HepG2 (cell line): ENCODE measurements around the gene NCR3LG1. TPM values are rescaled to one million over a fixed set of nuclear protein-coding genes. Genes with fewer than 3 reads are reported as not detected.

Experiments used
- ATAC-seq: fragments of 200-7000 bp; cut with Tn5 transposase; 3 replicates; pipeline ENCODE4 v1.9.1; 2020; ENCODE audit warnings: mild to moderate bottlenecking, moderate library complexity
- BruUV-seq: library from RNA; stranded (reverse); fragments of 400-500 nt; replicated peaks from 2 replicates; lab custom pipeline; 2021; lab: Mats Ljungman, UMichigan
- CTCF ChIA-PET: fragments of 300-600 bp; formaldehyde crosslinking; extraction: SDS; loops from one replicate; lab custom pipeline; 2021; ENCODE audit warnings: low total read pairs, inconsistent platforms, low intra/inter-chr PET ratio; lab: Yijun Ruan, JAX
- POLR2A ChIA-PET: fragments of 350-600 bp; sonication (Branson Sonifier 250); formaldehyde crosslinking; loops from one replicate; lab custom pipeline; 2020; ENCODE audit warnings: antibody characterized with exemption, inconsistent platforms; lab: Yijun Ruan, JAX
- DNase-seq: peaks from one replicate; pipeline ENCODE4 v3.0.0-alpha.2; 2015; ENCODE audit warnings: low spot score
- FAIRE-seq: peaks from 3 replicates; lab custom pipeline; 2011; peaks lifted over from hg19 to GRCh38; lab: Jason Lieb, UNC
- H2AFZ ChIP-seq: one replicate; pipeline ENCODE4 v1.6.1; 2011; ENCODE audit warnings: low read length, inconsistent platforms
- H3K27ac ChIP-seq: fragments of 300-600 bp; 3 replicates; pipeline ENCODE4 v1.8.0; 2011; ENCODE audit warnings: mixed run types, mild to moderate bottlenecking, mixed read lengths, low read length, inconsistent platforms; ENCODE audit not compliant: insufficient read depth; ENCODE audit errors: extremely low read length
- H3K27me3 ChIP-seq, 2 experiments: fragments of 200-600 bp in 1 of 2; 2 replicates in 1 of 2; 3 replicates in 1 of 2; pipeline versions ENCODE4 v1.6.0 to v1.8.0; 2011; ENCODE audit warnings: low read length in 2 of 2, mild to moderate bottlenecking in 2 of 2, moderate library complexity in 2 of 2, inconsistent platforms in 1 of 2; ENCODE audit not compliant: insufficient read depth in 2 of 2, control insufficient read depth in 1 of 2
- H3K36me3 ChIP-seq, 2 experiments: fragments of 200-600 bp in 1 of 2; replicated peaks in 1 of 2; 2 replicates in 1 of 2; 3 replicates in 1 of 2; pipeline versions ENCODE4 v1.5.1 to v1.8.0; 2011; ENCODE audit warnings: low read length in 2 of 2, inconsistent platforms in 1 of 2; ENCODE audit not compliant: insufficient read depth in 2 of 2, control insufficient read depth in 1 of 2
- H3K4me1 ChIP-seq: 2 replicates; pipeline ENCODE4 v1.5.1; 2012; ENCODE audit warnings: low read length, inconsistent platforms; ENCODE audit not compliant: insufficient read depth
- H3K4me2 ChIP-seq: 2 replicates; pipeline ENCODE4 v1.6.0; 2011; ENCODE audit warnings: low read depth, low read length, inconsistent platforms
- H3K4me3 ChIP-seq, 3 experiments: fragments of 200-600 bp in 1 of 3; sonication (generic), shearing (Covaris generic) in 1 of 3; replicated peaks in 1 of 3; 2 replicates each; pipeline ENCODE4 v1.5.1; 2011 to 2016; ENCODE audit warnings: low read length in 3 of 3, inconsistent platforms in 2 of 3, low read depth in 2 of 3, mild to moderate bottlenecking in 2 of 3, control low read depth in 1 of 3, mixed read lengths in 1 of 3; ENCODE audit not compliant: insufficient read depth in 1 of 3
- H3K79me2 ChIP-seq: one replicate; pipeline ENCODE4 v1.6.1; 2011; ENCODE audit warnings: low read length, inconsistent platforms; ENCODE audit not compliant: insufficient read depth
- H3K9ac ChIP-seq: 2 replicates; pipeline ENCODE4 v1.6.0; 2011; ENCODE audit warnings: mild to moderate bottlenecking, low read depth, low read length, inconsistent platforms; ENCODE audit not compliant: insufficient read depth
- H3K9me3 ChIP-seq: 2 replicates; pipeline ENCODE4 v1.5.1; 2012; ENCODE audit warnings: mild to moderate bottlenecking, low read length
- H4K20me1 ChIP-seq: 2 replicates; pipeline ENCODE4 v1.6.0; 2011; ENCODE audit warnings: inconsistent platforms, mild to moderate bottlenecking, low read length, moderate library complexity; ENCODE audit not compliant: insufficient read depth
- DNMT3B ChIP-seq: conservative IDR thresholded peaks from 2 replicates; pipeline ENCODE4 v1.6.1; 2016; ENCODE audit warnings: missing biosample characterization, control low read depth
- FOXC1 ChIP-seq: sonication (generic); formaldehyde crosslinking; IDR thresholded peaks from 2 replicates; pipeline ENCODE4 v1.8.0; 2022; ENCODE audit warnings: mild to moderate bottlenecking, missing genetic modification reagents, borderline replicate concordance
- ISX ChIP-seq: sonication (generic); formaldehyde crosslinking; conservative IDR thresholded peaks from 2 replicates; pipeline ENCODE4 v1.5.0; 2020; ENCODE audit warnings: missing genetic modification reagents
- MAFK ChIP-seq, 2 experiments: IDR thresholded peaks in 1 of 2; conservative IDR thresholded peaks in 1 of 2; 2 replicates each; pipeline ENCODE4 v1.6.1; 2011; ENCODE audit warnings: improper control_type of control experiment in 2 of 2, low read length in 2 of 2
- NFYC ChIP-seq: IDR thresholded peaks from 2 replicates; pipeline ENCODE4 v1.6.1; 2016; ENCODE audit warnings: missing genetic modification reagents, missing compliant biosample characterization
- RAD51 ChIP-seq: fragments of 450-650 bp; IDR thresholded peaks from 2 replicates; pipeline ENCODE4 v1.6.1; 2016; ENCODE audit warnings: borderline replicate concordance
- U2AF2 ChIP-seq: fragments of 200-400 bp; formaldehyde crosslinking; IDR thresholded peaks from 2 replicates; pipeline ENCODE4 v1.6.1; 2017; ENCODE audit warnings: low read depth, mild to moderate bottlenecking, low read length
- ZNF660 ChIP-seq: sonication (generic); formaldehyde crosslinking; IDR thresholded peaks from 2 replicates; pipeline ENCODE4 v1.5.1; 2020; ENCODE audit warnings: mild to moderate bottlenecking, low read depth, missing genetic modification reagents, borderline replicate concordance
- ZNF713 ChIP-seq: sonication (generic); formaldehyde crosslinking; IDR thresholded peaks from 2 replicates; pipeline ENCODE4 v1.4.0; 2020; ENCODE audit warnings: mild to moderate bottlenecking, missing genetic modification reagents
- WGBS: methylation state at CpG from one replicate; pipeline ENCODE4 v1.1.6; 2017; ENCODE audit warnings: low lambda C conversion rate; 5-methylcytosine and 5-hydroxymethylcytosine counted together
- in situ Hi-C: cut with HindIII; loops from 2 replicates; pipeline ENCODE4 v1.10.0; 2017; ENCODE audit warnings: low pct_unique_long_range_greater_than_20kb; ENCODE audit not compliant: extremely low pct_ligation_motif_present
- intact Hi-C: fragments of 100-400 bp; cut with micrococcal nuclease; formaldehyde crosslinking; loops from one replicate; pipeline ENCODE4 v1.10.0; 2022; ENCODE audit not compliant: unreplicated experiment
- polyA plus RNA-seq, 8 experiments: library from polyadenylated mRNA; depleted of rRNA in 3 of 8; stranded (reverse) in 7 of 8; unstranded in 1 of 8; fragments of >200 nt; fragmentation: Illumina TruSeq in 4 of 8; extraction: Trizol in 4 of 8; gene quantifications; 2 replicates each; pipeline versions ENCODE4 v1.2.1 to v1.2.3, GENCODE V29; 2011 to 2016; ENCODE audit warnings: low read depth in 4 of 8, missing spikeins in 1 of 8, mixed read lengths in 1 of 8; ENCODE audit not compliant: insufficient read depth in 1 of 8
- total RNA-seq, 5 experiments: library from RNA; depleted of rRNA; stranded (reverse); fragments of >200 nt; fragmentation: Illumina TruSeq; extraction: Trizol; gene quantifications; 2 replicates each; pipeline ENCODE4 v1.2.3, GENCODE V29; 2016; ENCODE audit warnings: low read depth in 1 of 5
- TF ChIP-seq, protein P1 (sequence below): sonication (generic); formaldehyde crosslinking; IDR thresholded peaks from 2 replicates; pipeline ENCODE4 v1.4.0; 2020; ENCODE audit warnings: missing genetic modification reagents, borderline replicate concordance
- TF ChIP-seq, protein P2 (sequence below): sonication (generic); formaldehyde crosslinking; IDR thresholded peaks from 2 replicates; pipeline ENCODE4 v1.4.0; 2020; ENCODE audit warnings: mild to moderate bottlenecking, missing genetic modification reagents
- TF ChIP-seq, protein P3 (sequence below), 2 experiments: sonication (generic) in 1 of 2; formaldehyde crosslinking in 1 of 2; IDR thresholded peaks; 2 replicates each; pipeline versions ENCODE4 v1.5.1 to v1.6.1; 2011 to 2020; ENCODE audit warnings: borderline replicate concordance in 1 of 2, low read depth in 1 of 2, low read length in 1 of 2, mild to moderate bottlenecking in 1 of 2, missing genetic modification reagents in 1 of 2, moderate library complexity in 1 of 2

The NCR3LG1 gene
- total and polyA plus RNA-seq, 2 of the 13 experiments (the other 11 are each of a cell fraction or from before 2014, with no cell fraction given) = 16.1 to 25.1 TPM

DNA sequence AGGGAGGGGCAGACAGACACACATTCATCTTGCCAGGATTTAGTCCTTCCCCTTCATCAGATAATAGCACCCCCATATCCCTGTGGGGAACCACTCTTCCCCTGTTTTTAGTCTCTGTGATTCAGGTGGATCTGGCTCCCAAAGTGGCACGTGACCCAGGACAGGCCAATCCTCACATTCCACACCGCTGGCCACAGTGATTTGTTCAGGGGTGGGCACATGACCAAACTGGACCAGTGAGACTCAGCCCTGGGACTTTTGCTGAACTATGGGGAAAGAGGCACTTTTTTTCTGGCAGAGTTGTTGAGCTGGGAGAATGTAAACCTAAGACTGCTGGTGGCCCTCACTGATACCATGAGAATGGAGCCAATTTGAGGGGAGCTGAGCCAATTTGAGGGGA is 56.0 kb downstream of the NCR3LG1 start:
- Histone ChIP-seq H3K36me3 (no peaks in the 10 kb centered on the region), H4K20me1 (no peaks in the 10 kb centered on the region), H3K79me2 (no peaks in the 10 kb centered on the region), H3K27ac (no peak overlapping the region), H3K4me3 (no peak overlapping the region), H3K9ac (no peak overlapping the region), H3K27me3 (0 out of 5 replicates have a peak, but pooled peaks cover 0 to 3% of the 10 kb centered on the region in 2 experiments), H2AFZ (no peak overlapping the region), H3K4me1 (peaks cover 14% of the 10 kb centered on the region), H3K9me3 (no peaks in the 10 kb centered on the region), H3K4me2 (no peak overlapping the region)
- intact Hi-C loops (no loop called here), in situ Hi-C loops (no loop called here)
- no TSS peak for BruUV-seq
- ChIA-PET CTCF (no interaction called here), POLR2A (no interaction called here)
- FAIRE-seq (no peak), DNase-seq (no peak), ATAC-seq (no peak)
- WGBS = 0% methylated on average over 2 of the region's 2 CpGs
- TF ChIP-seq U2AF2 = no peak
- TF ChIP-seq ISX = no peak
- no peak for TF ChIP-seq ZNF660 (CRISPR knock-in tag)
- TF ChIP-seq, protein P1, sequence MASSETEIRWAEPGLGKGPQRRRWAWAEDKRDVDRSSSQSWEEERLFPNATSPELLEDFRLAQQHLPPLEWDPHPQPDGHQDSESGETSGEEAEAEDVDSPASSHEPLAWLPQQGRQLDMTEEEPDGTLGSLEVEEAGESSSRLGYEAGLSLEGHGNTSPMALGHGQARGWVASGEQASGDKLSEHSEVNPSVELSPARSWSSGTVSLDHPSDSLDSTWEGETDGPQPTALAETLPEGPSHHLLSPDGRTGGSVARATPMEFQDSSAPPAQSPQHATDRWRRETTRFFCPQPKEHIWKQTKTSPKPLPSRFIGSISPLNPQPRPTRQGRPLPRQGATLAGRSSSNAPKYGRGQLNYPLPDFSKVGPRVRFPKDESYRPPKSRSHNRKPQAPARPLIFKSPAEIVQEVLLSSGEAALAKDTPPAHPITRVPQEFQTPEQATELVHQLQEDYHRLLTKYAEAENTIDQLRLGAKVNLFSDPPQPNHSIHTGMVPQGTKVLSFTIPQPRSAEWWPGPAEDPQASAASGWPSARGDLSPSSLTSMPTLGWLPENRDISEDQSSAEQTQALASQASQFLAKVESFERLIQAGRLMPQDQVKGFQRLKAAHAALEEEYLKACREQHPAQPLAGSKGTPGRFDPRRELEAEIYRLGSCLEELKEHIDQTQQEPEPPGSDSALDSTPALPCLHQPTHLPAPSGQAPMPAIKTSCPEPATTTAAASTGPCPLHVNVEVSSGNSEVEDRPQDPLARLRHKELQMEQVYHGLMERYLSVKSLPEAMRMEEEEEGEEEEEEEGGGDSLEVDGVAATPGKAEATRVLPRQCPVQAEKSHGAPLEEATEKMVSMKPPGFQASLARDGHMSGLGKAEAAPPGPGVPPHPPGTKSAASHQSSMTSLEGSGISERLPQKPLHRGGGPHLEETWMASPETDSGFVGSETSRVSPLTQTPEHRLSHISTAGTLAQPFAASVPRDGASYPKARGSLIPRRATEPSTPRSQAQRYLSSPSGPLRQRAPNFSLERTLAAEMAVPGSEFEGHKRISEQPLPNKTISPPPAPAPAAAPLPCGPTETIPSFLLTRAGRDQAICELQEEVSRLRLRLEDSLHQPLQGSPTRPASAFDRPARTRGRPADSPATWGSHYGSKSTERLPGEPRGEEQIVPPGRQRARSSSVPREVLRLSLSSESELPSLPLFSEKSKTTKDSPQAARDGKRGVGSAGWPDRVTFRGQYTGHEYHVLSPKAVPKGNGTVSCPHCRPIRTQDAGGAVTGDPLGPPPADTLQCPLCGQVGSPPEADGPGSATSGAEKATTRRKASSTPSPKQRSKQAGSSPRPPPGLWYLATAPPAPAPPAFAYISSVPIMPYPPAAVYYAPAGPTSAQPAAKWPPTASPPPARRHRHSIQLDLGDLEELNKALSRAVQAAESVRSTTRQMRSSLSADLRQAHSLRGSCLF (CRISPR knock-in tag) = no peak
- TF ChIP-seq FOXC1 (CRISPR knock-in tag) = no peak
- TF ChIP-seq MAFK (conservative IDR thresholded peaks at IDR 0.05 in 1 of 2, IDR thresholded peaks at IDR 0.05 in 1 of 2; ENCODE audit: low read length in 2 of 2) = no peak
- TF ChIP-seq RAD51 = 0 out of 2 replicates have a peak, but pooled peaks have one; percentile 33
- TF ChIP-seq, protein P2, sequence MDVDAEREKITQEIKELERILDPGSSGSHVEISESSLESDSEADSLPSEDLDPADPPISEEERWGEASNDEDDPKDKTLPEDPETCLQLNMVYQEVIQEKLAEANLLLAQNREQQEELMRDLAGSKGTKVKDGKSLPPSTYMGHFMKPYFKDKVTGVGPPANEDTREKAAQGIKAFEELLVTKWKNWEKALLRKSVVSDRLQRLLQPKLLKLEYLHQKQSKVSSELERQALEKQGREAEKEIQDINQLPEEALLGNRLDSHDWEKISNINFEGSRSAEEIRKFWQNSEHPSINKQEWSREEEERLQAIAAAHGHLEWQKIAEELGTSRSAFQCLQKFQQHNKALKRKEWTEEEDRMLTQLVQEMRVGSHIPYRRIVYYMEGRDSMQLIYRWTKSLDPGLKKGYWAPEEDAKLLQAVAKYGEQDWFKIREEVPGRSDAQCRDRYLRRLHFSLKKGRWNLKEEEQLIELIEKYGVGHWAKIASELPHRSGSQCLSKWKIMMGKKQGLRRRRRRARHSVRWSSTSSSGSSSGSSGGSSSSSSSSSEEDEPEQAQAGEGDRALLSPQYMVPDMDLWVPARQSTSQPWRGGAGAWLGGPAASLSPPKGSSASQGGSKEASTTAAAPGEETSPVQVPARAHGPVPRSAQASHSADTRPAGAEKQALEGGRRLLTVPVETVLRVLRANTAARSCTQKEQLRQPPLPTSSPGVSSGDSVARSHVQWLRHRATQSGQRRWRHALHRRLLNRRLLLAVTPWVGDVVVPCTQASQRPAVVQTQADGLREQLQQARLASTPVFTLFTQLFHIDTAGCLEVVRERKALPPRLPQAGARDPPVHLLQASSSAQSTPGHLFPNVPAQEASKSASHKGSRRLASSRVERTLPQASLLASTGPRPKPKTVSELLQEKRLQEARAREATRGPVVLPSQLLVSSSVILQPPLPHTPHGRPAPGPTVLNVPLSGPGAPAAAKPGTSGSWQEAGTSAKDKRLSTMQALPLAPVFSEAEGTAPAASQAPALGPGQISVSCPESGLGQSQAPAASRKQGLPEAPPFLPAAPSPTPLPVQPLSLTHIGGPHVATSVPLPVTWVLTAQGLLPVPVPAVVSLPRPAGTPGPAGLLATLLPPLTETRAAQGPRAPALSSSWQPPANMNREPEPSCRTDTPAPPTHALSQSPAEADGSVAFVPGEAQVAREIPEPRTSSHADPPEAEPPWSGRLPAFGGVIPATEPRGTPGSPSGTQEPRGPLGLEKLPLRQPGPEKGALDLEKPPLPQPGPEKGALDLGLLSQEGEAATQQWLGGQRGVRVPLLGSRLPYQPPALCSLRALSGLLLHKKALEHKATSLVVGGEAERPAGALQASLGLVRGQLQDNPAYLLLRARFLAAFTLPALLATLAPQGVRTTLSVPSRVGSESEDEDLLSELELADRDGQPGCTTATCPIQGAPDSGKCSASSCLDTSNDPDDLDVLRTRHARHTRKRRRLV = no peak
- TF ChIP-seq ZNF713 (CRISPR knock-in tag) = no peak
- no peak for TF ChIP-seq DNMT3B (CRISPR knock-in tag)
- TF ChIP-seq, protein P3, sequence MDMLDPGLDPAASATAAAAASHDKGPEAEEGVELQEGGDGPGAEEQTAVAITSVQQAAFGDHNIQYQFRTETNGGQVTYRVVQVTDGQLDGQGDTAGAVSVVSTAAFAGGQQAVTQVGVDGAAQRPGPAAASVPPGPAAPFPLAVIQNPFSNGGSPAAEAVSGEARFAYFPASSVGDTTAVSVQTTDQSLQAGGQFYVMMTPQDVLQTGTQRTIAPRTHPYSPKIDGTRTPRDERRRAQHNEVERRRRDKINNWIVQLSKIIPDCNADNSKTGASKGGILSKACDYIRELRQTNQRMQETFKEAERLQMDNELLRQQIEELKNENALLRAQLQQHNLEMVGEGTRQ (IDR thresholded peaks at IDR 0.05; ENCODE audit: low read depth, low read length) = peak; percentile 55
- TF ChIP-seq, protein P3 (CRISPR knock-in tag; IDR thresholded peaks at IDR 0.05; ENCODE audit: borderline replicate concordance) = no peak
- peak; percentile 24; the same call in 1 of the 2 replicates for TF ChIP-seq NFYC (CRISPR knock-in tag)
